BLaER1 (cell line): ENCODE measurements around the gene ATP5ME.

Experiments
- H3K27ac ChIP-seq: shearing (Covaris generic); formaldehyde crosslinking; 2 replicates; pipeline ENCODE4 v1.8.1; 2022
- H3K27me3 ChIP-seq: shearing (Covaris generic); formaldehyde crosslinking; 2 replicates; pipeline ENCODE4 v1.8.1; 2022
- H3K36me3 ChIP-seq: shearing (Covaris generic); formaldehyde crosslinking; 2 replicates; pipeline ENCODE4 v1.8.1; 2022
- H3K4me1 ChIP-seq: shearing (Covaris generic); formaldehyde crosslinking; 2 replicates; pipeline ENCODE4 v1.8.1; 2022
- H3K4me2 ChIP-seq: shearing (Covaris generic); formaldehyde crosslinking; 2 replicates; pipeline ENCODE4 v1.8.1; 2022
- H3K4me3 ChIP-seq: shearing (Covaris generic); formaldehyde crosslinking; 2 replicates; pipeline ENCODE4 v1.8.1; 2022
- H3K9ac ChIP-seq: shearing (Covaris generic); formaldehyde crosslinking; 2 replicates; pipeline ENCODE4 v1.8.1; 2022
- H3K9me3 ChIP-seq: shearing (Covaris generic); formaldehyde crosslinking; 2 replicates; pipeline ENCODE4 v1.8.1; 2022
- H4K20me1 ChIP-seq: shearing (Covaris generic); formaldehyde crosslinking; 2 replicates; pipeline ENCODE4 v1.8.1; 2022
- Cebpa-rat ChIP-seq: shearing (Covaris generic); IDR thresholded peaks from 2 replicates; pipeline ENCODE4 v1.8.1; 2022

Gene ATP5ME

DNA sequence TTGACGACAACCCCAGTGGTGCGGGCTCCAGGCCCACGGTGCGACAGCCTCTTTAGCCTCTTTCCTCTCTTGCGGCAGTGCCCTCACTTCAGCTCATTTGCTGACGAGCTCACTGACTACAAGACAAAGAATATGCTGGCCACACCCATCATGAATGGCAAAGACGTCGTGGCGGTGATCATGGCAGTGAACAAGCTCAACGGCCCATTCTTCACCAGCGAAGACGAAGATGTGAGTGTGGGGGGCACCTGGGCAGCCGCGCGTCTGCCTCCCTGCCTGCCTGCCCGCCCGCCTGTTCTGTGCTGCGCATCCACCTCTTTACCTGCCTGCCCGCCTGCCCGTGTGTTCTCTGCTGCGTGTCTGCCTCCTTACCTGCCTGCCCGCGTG, 39.5 kb downstream of the ATP5ME start:
- Histone ChIP-seq H3K4me3 (no peak overlapping the region), H3K27ac (no peak overlapping the region), H3K4me2 (no peak overlapping the region), H4K20me1 (no peaks in the 10 kb centered on the region), H3K9ac (no peak overlapping the region), H3K4me1 (no peaks in the 10 kb centered on the region), H3K36me3 (no peaks in the 10 kb centered on the region), H3K27me3 (no peaks in the 10 kb centered on the region), H3K9me3 (peaks cover 35% of the 10 kb centered on the region)
- TF ChIP-seq Cebpa-rat = no peak

DNA sequence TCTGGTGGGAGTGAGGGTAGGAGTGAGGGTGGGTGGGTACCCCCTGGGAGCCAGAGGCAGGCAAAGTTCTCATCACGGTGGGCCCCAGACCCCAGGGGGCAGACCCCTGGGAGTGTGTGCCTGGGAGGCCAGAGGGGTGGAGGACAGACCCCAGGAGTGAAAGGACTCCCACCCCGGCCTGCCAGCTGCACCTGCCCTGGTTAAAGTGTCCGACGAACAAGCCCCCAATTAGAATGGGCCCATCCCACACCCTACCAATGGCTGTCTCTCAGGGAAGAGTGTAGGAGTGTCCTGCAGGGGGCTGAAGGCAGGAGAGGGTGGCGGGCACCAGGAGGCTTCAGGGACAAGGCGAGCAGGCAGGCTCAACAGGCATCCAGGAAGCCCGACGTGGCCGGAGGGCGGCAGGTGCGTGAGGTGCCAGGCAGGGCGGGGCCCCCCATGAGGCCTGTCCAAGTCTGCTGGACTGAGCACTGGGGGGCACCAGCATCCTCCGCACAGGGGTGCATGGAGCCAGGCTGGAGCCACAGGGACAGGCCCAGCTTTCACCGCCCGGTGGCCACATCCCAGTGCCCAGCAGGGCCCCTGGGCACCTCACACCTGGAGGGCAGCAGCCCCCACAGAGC, 40.0 kb downstream of the ATP5ME start:
- Histone ChIP-seq H3K9ac (no peak overlapping the region), H3K4me1 (peaks cover 2% of the 10 kb centered on the region), H3K36me3 (no peaks in the 10 kb centered on the region), H3K9me3 (peaks cover 35% of the 10 kb centered on the region), H3K27me3 (no peaks in the 10 kb centered on the region), H3K4me2 (no peak overlapping the region), H3K27ac (no peak overlapping the region), H3K4me3 (no peak overlapping the region), H4K20me1 (no peaks in the 10 kb centered on the region)
- TF ChIP-seq Cebpa-rat = no peak

DNA sequence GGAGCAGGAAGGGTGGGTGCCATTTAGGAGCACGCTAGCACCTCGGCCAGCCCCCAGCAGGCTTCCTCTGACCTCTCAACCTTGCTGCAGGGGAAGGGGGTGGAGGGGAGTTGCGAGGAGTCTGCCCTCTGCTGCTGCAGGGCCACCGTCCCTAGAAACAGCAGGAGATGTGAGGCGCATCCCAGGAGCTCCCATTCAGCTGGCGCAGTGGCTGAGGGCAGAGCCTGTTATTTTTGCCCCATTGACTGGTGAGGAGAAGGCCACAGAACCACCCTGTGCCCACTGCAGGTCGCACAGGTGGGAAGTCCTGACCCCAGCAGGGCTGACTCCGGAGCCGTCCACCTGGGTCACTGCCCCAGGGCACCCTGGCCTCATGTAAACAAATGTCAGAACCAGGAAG, 40.7 kb downstream of the ATP5ME start:
- Histone ChIP-seq H3K27me3 (no peaks in the 10 kb centered on the region), H3K27ac (no peak overlapping the region), H3K9me3 (peaks cover 35% of the 10 kb centered on the region), H4K20me1 (no peaks in the 10 kb centered on the region), H3K4me3 (no peak overlapping the region), H3K4me2 (no peak overlapping the region), H3K4me1 (peaks cover 9% of the 10 kb centered on the region), H3K9ac (no peak overlapping the region), H3K36me3 (no peaks in the 10 kb centered on the region)
- no peak for TF ChIP-seq Cebpa-rat

DNA sequence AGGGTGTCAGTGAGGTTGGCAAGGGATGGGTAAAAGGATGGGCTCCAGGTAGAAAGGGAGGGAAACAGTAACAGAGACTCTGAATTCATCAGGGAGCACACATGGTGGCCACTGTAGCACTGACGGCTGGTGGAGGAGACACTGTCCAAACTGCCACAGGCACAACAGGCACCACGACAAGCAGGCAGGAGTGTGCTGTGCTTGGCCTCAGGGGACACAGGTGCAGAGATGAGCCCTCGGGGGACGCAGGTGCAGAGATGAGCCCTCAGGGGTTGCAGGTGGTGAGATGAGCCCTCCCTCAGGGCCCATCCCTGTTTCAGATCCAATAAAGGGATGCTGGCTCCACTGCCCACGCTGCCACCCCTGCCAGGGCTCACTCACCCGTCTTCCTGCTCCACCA, 41.1 kb downstream of the ATP5ME start:
- Histone ChIP-seq H3K4me1 (peaks cover 10% of the 10 kb centered on the region), H3K36me3 (no peaks in the 10 kb centered on the region), H3K4me2 (no peak overlapping the region), H3K4me3 (no peak overlapping the region), H3K27ac (no peak overlapping the region), H3K27me3 (no peaks in the 10 kb centered on the region), H3K9me3 (peaks cover 35% of the 10 kb centered on the region), H3K9ac (no peak overlapping the region), H4K20me1 (no peaks in the 10 kb centered on the region)
- no peak for TF ChIP-seq Cebpa-rat

DNA sequence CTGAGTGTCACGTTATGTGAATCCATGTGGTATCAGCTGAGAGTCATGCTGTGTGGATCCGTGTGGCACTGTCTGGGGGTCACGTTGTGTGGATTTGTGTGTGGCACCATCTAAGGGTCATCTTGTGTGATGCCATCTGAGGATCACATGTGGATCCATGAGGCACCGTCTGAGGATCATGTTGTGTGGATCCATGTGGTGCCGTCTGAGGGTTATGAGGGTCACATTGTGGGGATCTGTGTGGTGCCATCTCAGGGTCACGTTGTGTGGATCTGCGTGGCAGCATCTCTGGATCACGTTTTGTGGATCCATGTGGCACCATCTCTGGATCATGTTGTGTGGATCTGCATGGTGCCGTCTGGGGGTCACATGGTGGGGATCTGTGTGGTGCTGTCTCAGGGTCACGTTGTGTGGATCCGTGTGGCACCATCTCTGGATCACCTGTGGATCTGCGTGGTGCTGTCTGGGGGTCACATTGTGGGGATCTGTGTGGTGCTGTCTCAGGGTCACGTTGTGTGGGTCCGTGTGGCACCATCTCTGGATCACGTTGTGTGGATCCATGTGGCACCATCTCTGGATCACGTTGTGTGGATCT, 41.8 kb downstream of the ATP5ME start:
- no peak for TF ChIP-seq Cebpa-rat
- Histone ChIP-seq H3K36me3 (no peaks in the 10 kb centered on the region), H3K4me1 (peaks cover 12% of the 10 kb centered on the region), H3K27me3 (no peaks in the 10 kb centered on the region), H3K9ac (no peak overlapping the region), H3K4me2 (no peak overlapping the region), H3K27ac (no peak overlapping the region), H3K4me3 (no peak overlapping the region), H4K20me1 (no peaks in the 10 kb centered on the region), H3K9me3 (peaks cover 35% of the 10 kb centered on the region)

DNA sequence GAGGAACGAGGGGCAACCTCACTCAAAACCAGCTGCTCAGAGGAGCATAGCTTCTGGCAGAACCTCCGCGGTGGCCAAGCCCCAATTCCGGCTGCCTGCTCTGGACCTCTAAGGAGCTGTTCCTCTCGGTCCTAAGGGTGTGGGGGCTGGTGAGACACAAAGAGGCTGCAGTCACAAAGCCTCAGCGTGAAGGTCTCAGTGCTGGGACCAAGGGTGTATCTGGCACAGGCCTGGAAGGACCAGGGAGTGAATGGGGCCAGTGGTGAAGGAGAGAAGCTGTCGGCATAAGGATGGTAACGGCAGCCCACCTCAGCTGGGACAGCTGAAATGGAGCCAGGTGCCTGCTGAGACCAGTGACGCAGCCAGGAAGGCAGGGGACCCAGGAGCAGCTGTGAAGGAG, 43.4 kb downstream of the ATP5ME start:
- Histone ChIP-seq H3K27me3 (no peaks in the 10 kb centered on the region), H3K36me3 (no peaks in the 10 kb centered on the region), H3K4me1 (peaks cover 28% of the 10 kb centered on the region), H4K20me1 (no peaks in the 10 kb centered on the region), H3K9me3 (peaks cover 35% of the 10 kb centered on the region), H3K4me2 (no peak overlapping the region), H3K4me3 (no peak overlapping the region), H3K27ac (no peak overlapping the region), H3K9ac (no peak overlapping the region)
- no peak for TF ChIP-seq Cebpa-rat

DNA sequence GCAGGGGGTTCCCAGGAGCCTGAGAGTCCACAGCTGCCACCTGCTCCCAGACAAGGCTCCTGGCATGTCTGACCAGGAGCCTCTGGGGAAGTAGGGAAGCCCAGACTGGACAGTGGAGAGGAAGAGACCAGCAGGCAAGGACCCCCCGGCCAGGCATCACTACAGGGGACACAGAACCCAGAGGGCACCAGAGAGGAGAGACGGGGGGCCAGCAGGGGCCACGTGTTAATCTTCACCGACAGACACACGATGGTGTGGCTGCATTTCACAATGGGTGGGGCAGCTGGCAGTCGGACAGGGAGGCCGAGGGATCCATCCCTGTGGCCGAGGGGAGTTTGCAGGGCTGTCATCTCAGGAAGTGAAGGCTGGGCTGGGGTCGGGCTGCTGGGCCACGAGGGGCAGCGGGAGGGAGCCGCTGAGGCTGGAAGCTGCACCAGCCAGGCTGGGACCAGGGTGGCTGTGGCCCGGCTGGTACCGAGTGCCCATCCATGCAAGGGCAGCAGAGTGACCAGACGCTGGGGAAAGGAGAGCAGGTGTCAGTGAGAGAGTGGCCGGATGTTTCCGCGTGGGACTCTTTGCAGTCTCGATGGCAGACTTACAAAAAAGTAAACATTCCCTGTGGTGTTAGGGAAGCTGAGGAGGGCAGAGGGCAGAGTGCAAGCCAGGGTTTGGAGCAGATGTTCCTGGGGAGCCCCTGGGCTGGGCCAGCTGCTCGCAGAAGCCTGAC, 44.0 kb downstream of the ATP5ME start:
- no peaks in the 10 kb centered on the region for H4K20me1 ChIP-seq
- TF ChIP-seq Cebpa-rat = no peak
- H3K9me3 ChIP-seq = peaks cover 35% of the 10 kb centered on the region
- H3K4me2 ChIP-seq = no peak overlapping the region
- no peaks in the 10 kb centered on the region for H3K27me3 ChIP-seq
- H3K4me3 ChIP-seq = no peak overlapping the region
- H3K9ac ChIP-seq = no peak overlapping the region
- H3K36me3 ChIP-seq = no peaks in the 10 kb centered on the region
- peaks cover 34% of the 10 kb centered on the region for H3K4me1 ChIP-seq
- no peak overlapping the region for H3K27ac ChIP-seq

DNA sequence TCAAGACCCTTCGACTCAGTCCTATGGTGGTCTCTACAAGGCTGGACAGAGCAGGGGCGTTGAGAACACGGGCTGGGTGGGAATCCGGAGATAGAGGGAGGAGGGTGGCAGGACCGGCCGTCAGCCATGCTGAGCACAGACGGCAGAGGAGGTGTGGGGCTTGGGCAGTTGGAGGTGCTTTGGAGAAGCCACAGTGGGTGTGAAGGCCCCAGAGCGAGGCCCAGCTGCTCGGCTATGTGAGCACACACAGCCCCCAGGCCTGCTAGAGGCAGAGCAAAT, 44.5 kb downstream of the ATP5ME start:
- Histone ChIP-seq H3K9ac (no peak overlapping the region), H3K36me3 (no peaks in the 10 kb centered on the region), H3K4me1 (peaks cover 39% of the 10 kb centered on the region), H4K20me1 (no peaks in the 10 kb centered on the region), H3K9me3 (peaks cover 35% of the 10 kb centered on the region), H3K27me3 (no peaks in the 10 kb centered on the region), H3K4me3 (no peak overlapping the region), H3K27ac (no peak overlapping the region), H3K4me2 (no peak overlapping the region)
- no peak for TF ChIP-seq Cebpa-rat

DNA sequence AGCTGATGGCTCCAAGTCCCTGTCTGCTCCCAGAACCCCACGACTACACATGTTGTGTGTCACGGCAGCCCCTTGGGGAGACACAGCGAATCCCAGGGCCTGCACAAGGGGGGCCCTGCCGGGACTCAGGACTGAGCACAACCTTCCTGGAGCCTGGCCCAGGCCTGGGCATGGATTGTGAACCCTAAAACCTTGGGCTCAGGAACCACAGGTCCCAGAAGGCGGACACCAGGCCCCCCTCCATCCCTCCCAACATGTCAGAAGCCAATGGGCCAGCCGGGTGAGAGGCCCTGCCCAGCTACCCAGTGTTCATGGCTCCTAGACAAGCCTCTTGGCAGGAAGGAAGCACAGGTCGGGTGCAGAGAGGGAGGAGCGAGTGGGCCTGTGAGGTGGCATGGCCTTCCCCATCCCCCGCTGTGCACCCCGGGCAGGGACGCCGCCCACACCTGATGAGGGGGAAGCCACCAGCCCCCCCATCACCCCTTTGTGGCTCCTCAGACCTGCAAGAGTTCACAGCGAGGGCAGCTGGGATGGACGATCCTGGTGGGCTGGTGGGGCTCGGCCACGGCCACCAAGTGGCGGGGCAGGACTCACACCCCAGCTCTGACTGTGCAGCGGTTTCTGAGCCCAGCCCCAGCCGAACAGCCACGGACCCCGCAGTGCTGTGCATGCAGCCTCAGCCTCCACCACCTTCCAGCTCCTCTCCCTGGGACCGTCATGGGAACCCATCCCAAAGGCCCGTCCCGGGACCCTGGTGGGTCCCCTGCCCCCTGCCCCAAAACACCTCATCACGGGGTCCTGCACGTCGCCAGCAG, 45.0 kb downstream of the ATP5ME start:
- Histone ChIP-seq H3K27ac (peak overlapping the region; percentile 53), H3K9me3 (peaks cover 35% of the 10 kb centered on the region), H4K20me1 (no peaks in the 10 kb centered on the region), H3K4me1 (peaks cover 45% of the 10 kb centered on the region), H3K4me3 (no peak overlapping the region), H3K36me3 (no peaks in the 10 kb centered on the region), H3K4me2 (peak overlapping the region; percentile 7; the same call in 1 of the 2 replicates), H3K9ac (peak overlapping the region; percentile 34; the same call in 1 of the 2 replicates), H3K27me3 (no peaks in the 10 kb centered on the region)
- no peak for TF ChIP-seq Cebpa-rat

DNA sequence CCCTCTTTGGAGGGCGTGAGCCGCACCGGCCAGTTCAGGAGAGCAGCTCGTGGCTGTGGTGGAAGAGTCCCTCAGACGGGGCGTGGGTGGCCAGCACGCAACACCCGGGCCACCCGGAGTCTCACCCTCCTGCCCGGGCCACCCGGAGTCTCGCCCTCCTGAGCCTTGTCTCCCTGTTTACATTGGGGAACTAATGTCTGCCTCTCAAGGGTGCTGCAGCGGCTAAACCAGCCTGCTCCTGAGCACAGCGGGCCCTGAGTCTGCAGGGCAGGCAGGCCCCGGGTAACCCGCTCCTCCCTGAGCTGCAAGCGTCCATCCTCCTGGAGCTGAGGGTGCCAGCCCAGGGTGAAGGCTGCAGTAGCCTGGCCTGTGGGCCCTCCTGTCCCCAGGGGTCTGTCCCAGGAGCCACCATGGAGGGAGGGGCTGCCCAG, 45.8 kb downstream of the ATP5ME start:
- H3K36me3 ChIP-seq = no peaks in the 10 kb centered on the region
- TF ChIP-seq Cebpa-rat = no peak
- no peaks in the 10 kb centered on the region for H4K20me1 ChIP-seq
- no peak overlapping the region for H3K4me3 ChIP-seq
- peak overlapping the region; percentile 34; the same call in 1 of the 2 replicates for H3K9ac ChIP-seq
- no peak overlapping the region for H3K4me2 ChIP-seq
- H3K27me3 ChIP-seq = no peaks in the 10 kb centered on the region
- peaks cover 51% of the 10 kb centered on the region for H3K4me1 ChIP-seq
- peak overlapping the region; percentile 53 for H3K27ac ChIP-seq
- peaks cover 32% of the 10 kb centered on the region for H3K9me3 ChIP-seq
